ENCODE measurements around the gene IMMP2L.

- TF ChIP-seq RFX5 (IDR thresholded peaks at IDR 0.05; ENCODE audit: low read depth, low read length) (no peak), NR3C1 (CRISPR knock-in tag; IDR thresholded peaks at IDR 0.05) (no peak), CTCF (CRISPR knock-in tag; IDR thresholded peaks at IDR 0.05) (no peak), EP300 (IDR thresholded peaks at IDR 0.05; ENCODE audit: low read depth in 2 of 2, low read length in 2 of 2) (no peak), EP300 (CRISPR knock-in tag; IDR thresholded peaks at IDR 0.05; ENCODE audit: borderline replicate concordance) (no peak), ZBTB8A (CRISPR knock-in tag; IDR thresholded peaks at IDR 0.05; ENCODE audit: borderline replicate concordance, low read depth) (no peak), SP1 (IDR thresholded peaks at IDR 0.05) (no peak), SP1 (CRISPR knock-in tag; IDR thresholded peaks at IDR 0.05) (no peak), POLR2A (IDR thresholded peaks at IDR 0.05; ENCODE audit: insufficient read depth in 1 of 2, low read depth in 2 of 2, low read length in 2 of 2) (no peak)
These were observed 357.0 kb downstream of the IMMP2L start for GRCh38 chr7:111205251-111205650.

Measured in HepG2 (cell line).